ENCODE measurements around the gene PLAAT5.
A peak's percentile ranks its signal among the peaks of the same experiment; 100 is the strongest.

Gene PLAAT5

GRCh38 chr11:63510360-63511047 lies 19.5 kb upstream of the PLAAT5 start:
- no peak overlapping the region for H3K27ac ChIP-seq
- TF ChIP-seq ZFX (IDR thresholded peaks at IDR 0.05) = no peak
- no peak for TF ChIP-seq CTCF (conservative IDR thresholded peaks at IDR 0.05)

- no peak for TF ChIP-seq CTCF (conservative IDR thresholded peaks at IDR 0.05)
- H3K27ac ChIP-seq = no peak overlapping the region
Observed at GRCh38 chr11:63508745-63509144, 17.8 kb upstream of the PLAAT5 start.

- H3K27ac ChIP-seq = no peak overlapping the region
- TF ChIP-seq ZFX (IDR thresholded peaks at IDR 0.05) = no peak
- no peak; the same call in 1 of the 2 replicates for TF ChIP-seq CTCF (conservative IDR thresholded peaks at IDR 0.05)
Observed at GRCh38 chr11:63508009-63508408, 17.0 kb upstream of the PLAAT5 start.

GRCh38 chr11:63507511-63507910 lies 16.5 kb upstream of the PLAAT5 start:
- TF ChIP-seq ZFX (IDR thresholded peaks at IDR 0.05) (no peak), CTCF (conservative IDR thresholded peaks at IDR 0.05) (no peak)
- no peak overlapping the region for H3K27ac ChIP-seq

- TF ChIP-seq ZFX (IDR thresholded peaks at IDR 0.05) = no peak
- no peak for TF ChIP-seq CTCF (conservative IDR thresholded peaks at IDR 0.05)
- no peak overlapping the region for H3K27ac ChIP-seq
Observed at GRCh38 chr11:63506876-63507275, 15.9 kb upstream of the PLAAT5 start.

- H3K27ac ChIP-seq = peak within 1 kb of the TSS; percentile 48
- no peak for TF ChIP-seq CTCF (conservative IDR thresholded peaks at IDR 0.05)
- TF ChIP-seq ZFX (IDR thresholded peaks at IDR 0.05) = no peak
Observed at GRCh38 chr11:63505857-63506528, 15.0 kb upstream of the PLAAT5 start, which contains the start of gene LGALS12. Gene LGALS12, plus strand, starts transcription at chr11:63506084. Its CDS starts 375 bp downstream, at chr11:63506459.

GRCh38 chr11:63504933-63505586 lies 14.1 kb upstream of the PLAAT5 start:
- TF ChIP-seq ZFX (IDR thresholded peaks at IDR 0.05) (no peak), CTCF (conservative IDR thresholded peaks at IDR 0.05) (no peak)
- peak overlapping the region; percentile 48 for H3K27ac ChIP-seq

Measured in C4-2B (cell line).